ENCODE results near the gene RPP21.

The RPP21 gene

GRCh38 chr6:30311671-30312070 lies 33.3 kb upstream of the RPP21 start:
- Histone ChIP-seq H3K27ac (ENCODE audit: low read length) (no peak overlapping the region), H3K9ac (ENCODE audit: low read length) (no peak overlapping the region), H3K27me3 (ENCODE audit: low read depth, low read length) (no peaks in the 10 kb centered on the region), H3K4me3 (ENCODE audit: low read length) (no peak overlapping the region), H3K9me3 (ENCODE audit: insufficient read depth, low read length) (no peaks in the 10 kb centered on the region), H2AFZ (ENCODE audit: low read depth, low read length) (no peak overlapping the region), H3K36me3 (replicated peaks; ENCODE audit: low read depth, low read length) (peaks cover 31% of the 10 kb centered on the region), H3K4me2 (ENCODE audit: low read length) (no peak overlapping the region), H4K20me1 (ENCODE audit: insufficient read depth, low read length) (peaks cover 24% of the 10 kb centered on the region), H3K4me1 (ENCODE audit: low read length) (no peaks in the 10 kb centered on the region), H3K79me2 (ENCODE audit: low read length) (peaks cover 88% of the 10 kb centered on the region)
- no peak for TF ChIP-seq EZH2phosphoT487 (IDR thresholded peaks at IDR 0.05; ENCODE audit: low read depth)
- no peak for TF ChIP-seq CTCF (IDR thresholded peaks at IDR 0.05; ENCODE audit: low read depth, low read length)

DNA sequence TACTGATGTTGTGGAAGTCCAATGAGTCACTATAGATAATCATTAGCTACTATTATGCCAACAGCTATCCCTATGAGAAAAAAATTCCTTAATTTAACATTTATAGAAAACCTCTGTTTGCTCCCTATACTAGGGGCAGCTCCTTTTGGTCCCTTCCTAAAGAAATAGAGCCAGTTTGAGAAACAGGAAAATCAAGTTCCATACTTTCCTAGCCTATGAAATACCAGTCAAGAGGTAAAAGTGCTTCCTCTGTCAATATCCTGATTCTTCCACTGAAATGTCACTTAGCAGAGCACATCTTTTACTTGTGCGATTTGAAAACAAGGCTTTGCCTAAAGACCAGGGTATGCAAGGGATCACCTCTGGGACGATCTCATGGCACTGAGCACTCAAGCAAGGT lies 32.7 kb upstream of the RPP21 start:
- H3K9ac ChIP-seq (ENCODE audit: low read length) = no peak overlapping the region
- no peak overlapping the region for H3K27ac ChIP-seq (ENCODE audit: low read length)
- peaks cover 87% of the 10 kb centered on the region for H3K79me2 ChIP-seq (ENCODE audit: low read length)
- peaks cover 31% of the 10 kb centered on the region for H3K36me3 ChIP-seq (replicated peaks; ENCODE audit: low read depth, low read length)
- H3K9me3 ChIP-seq (ENCODE audit: insufficient read depth, low read length) = no peaks in the 10 kb centered on the region
- H4K20me1 ChIP-seq (ENCODE audit: insufficient read depth, low read length) = peaks cover 20% of the 10 kb centered on the region
- H3K4me1 ChIP-seq (ENCODE audit: low read length) = no peaks in the 10 kb centered on the region
- no peak overlapping the region for H3K4me2 ChIP-seq (ENCODE audit: low read length)
- H3K4me3 ChIP-seq (ENCODE audit: low read length) = no peak overlapping the region
- no peak overlapping the region for H2AFZ ChIP-seq (ENCODE audit: low read depth, low read length)
- no peaks in the 10 kb centered on the region for H3K27me3 ChIP-seq (ENCODE audit: low read depth, low read length)
- no peak for TF ChIP-seq CTCF (IDR thresholded peaks at IDR 0.05; ENCODE audit: low read depth, low read length)
- no peak for TF ChIP-seq EZH2phosphoT487 (IDR thresholded peaks at IDR 0.05; ENCODE audit: low read depth)

DNA sequence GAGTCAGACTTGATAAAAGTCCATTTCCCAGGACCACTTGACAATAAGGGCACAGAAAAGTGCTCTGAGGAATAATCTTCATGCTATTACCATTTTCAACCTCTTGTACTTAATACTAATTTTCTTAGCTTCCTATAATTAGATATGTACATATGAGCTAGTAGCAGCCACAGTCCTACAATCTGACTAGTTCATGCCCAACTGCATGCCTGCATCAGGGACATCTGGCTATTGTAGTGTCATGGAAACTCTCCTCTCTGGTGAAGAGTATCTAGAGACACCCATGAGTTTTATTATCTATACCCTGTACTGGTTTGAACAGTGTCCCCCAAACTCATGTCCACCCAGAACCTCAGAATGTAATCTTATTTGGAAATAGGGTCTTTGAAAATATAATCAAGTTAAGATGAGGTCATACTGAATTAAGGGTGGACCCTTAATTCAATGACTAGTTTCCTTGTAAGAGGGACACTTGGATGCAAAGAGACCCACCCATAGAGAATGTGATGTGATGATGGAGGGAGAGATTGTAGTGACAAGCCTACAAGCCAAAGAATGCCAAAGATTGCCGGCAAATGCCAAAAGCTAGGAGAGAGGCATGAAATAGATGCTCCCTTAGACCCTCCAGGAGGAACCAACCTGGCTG lies 32.2 kb upstream of the RPP21 start:
- Histone ChIP-seq H3K9ac (ENCODE audit: low read length) (no peak overlapping the region), H3K4me2 (ENCODE audit: low read length) (no peak overlapping the region), H3K4me3 (ENCODE audit: low read length) (no peak overlapping the region), H4K20me1 (ENCODE audit: insufficient read depth, low read length) (peaks cover 22% of the 10 kb centered on the region), H3K27ac (ENCODE audit: low read length) (no peak overlapping the region), H3K79me2 (ENCODE audit: low read length) (peaks cover 87% of the 10 kb centered on the region), H3K27me3 (ENCODE audit: low read depth, low read length) (no peaks in the 10 kb centered on the region), H3K36me3 (replicated peaks; ENCODE audit: low read depth, low read length) (peaks cover 28% of the 10 kb centered on the region), H2AFZ (ENCODE audit: low read depth, low read length) (no peak overlapping the region), H3K4me1 (ENCODE audit: low read length) (no peaks in the 10 kb centered on the region), H3K9me3 (ENCODE audit: insufficient read depth, low read length) (no peaks in the 10 kb centered on the region)
- TF ChIP-seq CTCF (IDR thresholded peaks at IDR 0.05; ENCODE audit: low read depth, low read length) (no peak), EZH2phosphoT487 (IDR thresholded peaks at IDR 0.05; ENCODE audit: low read depth) (no peak)

- peaks cover 21% of the 10 kb centered on the region for H3K36me3 ChIP-seq (replicated peaks; ENCODE audit: low read depth, low read length)
- peaks cover 28% of the 10 kb centered on the region for H4K20me1 ChIP-seq (ENCODE audit: insufficient read depth, low read length)
- no peak overlapping the region for H3K27ac ChIP-seq (ENCODE audit: low read length)
- H3K4me1 ChIP-seq (ENCODE audit: low read length) = no peaks in the 10 kb centered on the region
- H3K27me3 ChIP-seq (ENCODE audit: low read depth, low read length) = no peaks in the 10 kb centered on the region
- H3K4me3 ChIP-seq (ENCODE audit: low read length) = no peak overlapping the region
- no peak overlapping the region for H2AFZ ChIP-seq (ENCODE audit: low read depth, low read length)
- no peaks in the 10 kb centered on the region for H3K9me3 ChIP-seq (ENCODE audit: insufficient read depth, low read length)
- H3K4me2 ChIP-seq (ENCODE audit: low read length) = no peak overlapping the region
- TF ChIP-seq EZH2phosphoT487 (IDR thresholded peaks at IDR 0.05; ENCODE audit: low read depth) = no peak
- TF ChIP-seq CTCF (IDR thresholded peaks at IDR 0.05; ENCODE audit: low read depth, low read length) = no peak
- peaks cover 92% of the 10 kb centered on the region for H3K79me2 ChIP-seq (ENCODE audit: low read length)
- H3K9ac ChIP-seq (ENCODE audit: low read length) = no peak overlapping the region
Observed at GRCh38 chr6:30315156-30315555, 29.8 kb upstream of the RPP21 start.

All from OCI-LY3 (cell line).